Large intestine (tissue), 3 donors: ENCODE measurements around the gene PRPF6. TPM values are rescaled to one million over a fixed set of nuclear protein-coding genes. Genes with fewer than 3 reads are reported as not detected.

ENCODE experiments used
- DNase-seq, 2 donors: peaks; one replicate each; pipeline versions ENCODE4 v3.0.0 to v3.0.0-alpha.2; 2013
- H3K27ac ChIP-seq: one replicate; pipeline ENCODE4 v1.5.1; 2013; ENCODE audit warnings: low read length
- H3K27me3 ChIP-seq: 2 replicates; pipeline ENCODE4 v1.6.1; 2013; ENCODE audit warnings: low read length; ENCODE audit not compliant: control insufficient read depth, insufficient read depth
- H3K36me3 ChIP-seq: 2 replicates; pipeline ENCODE4 v1.6.1; 2013; ENCODE audit warnings: low read length; ENCODE audit not compliant: control insufficient read depth, insufficient read depth
- H3K4me1 ChIP-seq: one replicate; pipeline ENCODE4 v1.6.1; 2013; ENCODE audit warnings: low read length; ENCODE audit not compliant: control insufficient read depth, insufficient read depth
- H3K4me3 ChIP-seq: one replicate; pipeline ENCODE4 v1.5.1; 2013; ENCODE audit warnings: low read length
- H3K9me3 ChIP-seq: one replicate; pipeline ENCODE4 v1.6.1; 2013; ENCODE audit warnings: mild to moderate bottlenecking, low read depth, low read length, moderate library complexity; ENCODE audit not compliant: control insufficient read depth
- WGBS: methylation state at CpG from one replicate; pipeline ENCODE4 v1.1.5; 2013; ENCODE audit warnings: low lambda C conversion rate; ENCODE audit not compliant: insufficient coverage; 5-methylcytosine and 5-hydroxymethylcytosine counted together
- polyA plus RNA-seq: library from polyadenylated mRNA; unstranded; fragments of 120-200 nt; gene quantifications from one replicate; pipeline ENCODE4 v1.2.1, GENCODE V29; 2013

Gene PRPF6
- polyA plus RNA-seq, 1 donor: 59.7 TPM

DNA sequence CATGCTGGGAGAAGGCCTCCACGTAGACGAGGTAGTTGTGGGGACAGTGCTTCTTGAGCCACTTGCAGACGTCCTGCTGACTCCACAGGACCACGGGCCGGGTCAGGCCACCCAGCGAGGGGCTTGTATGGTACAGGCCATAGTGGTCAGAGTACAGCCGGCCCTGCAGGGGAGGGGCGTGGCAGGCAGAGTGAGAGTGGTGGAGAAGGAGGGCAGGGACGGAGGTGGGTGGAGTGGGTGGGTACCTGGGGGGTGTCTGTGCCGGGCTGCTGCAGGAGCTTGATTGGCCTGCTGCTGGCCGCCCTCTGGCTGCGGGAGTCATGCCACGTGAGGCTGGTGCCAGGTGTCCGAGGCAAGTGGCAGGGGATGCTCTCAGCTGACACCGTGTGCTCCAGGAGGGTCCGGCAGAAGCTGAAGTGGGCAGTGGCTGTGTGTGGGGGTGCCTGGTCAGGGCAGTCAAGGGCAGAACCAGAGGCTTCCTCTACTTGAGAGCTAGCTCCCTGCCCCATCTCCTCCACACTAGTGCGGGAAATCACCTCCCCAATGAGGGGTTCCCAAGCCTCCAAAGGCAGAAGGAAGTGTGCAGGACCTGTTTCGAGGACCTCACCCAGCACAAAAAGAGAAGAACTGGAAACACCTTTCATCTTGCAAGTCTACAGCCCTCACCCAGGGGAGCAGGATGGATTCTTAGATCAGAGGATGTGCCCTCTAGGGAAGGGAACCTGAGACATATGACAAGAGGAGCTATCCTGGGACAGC, 3.8 kb upstream of the PRPF6 start:
- H3K36me3 ChIP-seq: peaks cover 2% of the 10 kb centered on the region
- no peak overlapping the region for H3K27ac ChIP-seq
- peaks cover 27% of the 10 kb centered on the region for H3K4me1 ChIP-seq
- H3K4me3 ChIP-seq: no peak overlapping the region
- peaks cover 3% of the 10 kb centered on the region for H3K9me3 ChIP-seq
- no CpG with 5 or more reads among the region's 18 CpGs for WGBS
- no peak for DNase-seq
- peaks cover 4% of the 10 kb centered on the region for H3K27me3 ChIP-seq

DNA sequence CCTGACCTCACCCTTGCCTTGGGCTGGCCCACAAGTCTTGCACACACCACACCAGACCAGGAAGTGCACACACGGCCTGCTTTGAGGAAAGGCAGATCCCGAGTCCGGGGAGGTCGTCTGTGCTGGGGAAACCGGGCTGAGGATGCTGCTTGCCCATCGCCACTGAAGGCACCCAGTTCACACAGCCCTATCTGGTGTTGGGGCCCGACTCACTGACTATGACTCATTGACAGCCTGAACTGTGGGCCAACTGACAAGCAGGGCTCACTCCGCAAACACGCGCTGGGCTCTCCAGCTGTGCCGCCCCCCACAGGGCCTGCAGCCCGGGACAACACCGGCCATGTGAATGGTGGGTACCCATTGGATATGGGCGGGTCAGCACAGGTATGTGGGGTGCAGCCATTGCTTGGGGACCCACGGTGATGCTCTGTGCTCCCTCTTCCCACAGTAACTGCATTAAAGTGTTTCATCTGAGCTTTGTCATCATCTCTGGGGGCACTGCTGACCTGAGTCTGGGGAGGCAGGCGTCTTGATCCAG, 3.1 kb upstream of the PRPF6 start:
- H3K27me3 ChIP-seq: peaks cover 4% of the 10 kb centered on the region
- DNase-seq: peak in 1 of 2 donors; percentile 52
- WGBS: no CpG with 5 or more reads among the region's 16 CpGs
- no peak overlapping the region for H3K4me3 ChIP-seq
- peaks cover 3% of the 10 kb centered on the region for H3K9me3 ChIP-seq
- peaks cover 27% of the 10 kb centered on the region for H3K4me1 ChIP-seq
- H3K27ac ChIP-seq: no peak overlapping the region
- peaks cover 5% of the 10 kb centered on the region for H3K36me3 ChIP-seq

DNA sequence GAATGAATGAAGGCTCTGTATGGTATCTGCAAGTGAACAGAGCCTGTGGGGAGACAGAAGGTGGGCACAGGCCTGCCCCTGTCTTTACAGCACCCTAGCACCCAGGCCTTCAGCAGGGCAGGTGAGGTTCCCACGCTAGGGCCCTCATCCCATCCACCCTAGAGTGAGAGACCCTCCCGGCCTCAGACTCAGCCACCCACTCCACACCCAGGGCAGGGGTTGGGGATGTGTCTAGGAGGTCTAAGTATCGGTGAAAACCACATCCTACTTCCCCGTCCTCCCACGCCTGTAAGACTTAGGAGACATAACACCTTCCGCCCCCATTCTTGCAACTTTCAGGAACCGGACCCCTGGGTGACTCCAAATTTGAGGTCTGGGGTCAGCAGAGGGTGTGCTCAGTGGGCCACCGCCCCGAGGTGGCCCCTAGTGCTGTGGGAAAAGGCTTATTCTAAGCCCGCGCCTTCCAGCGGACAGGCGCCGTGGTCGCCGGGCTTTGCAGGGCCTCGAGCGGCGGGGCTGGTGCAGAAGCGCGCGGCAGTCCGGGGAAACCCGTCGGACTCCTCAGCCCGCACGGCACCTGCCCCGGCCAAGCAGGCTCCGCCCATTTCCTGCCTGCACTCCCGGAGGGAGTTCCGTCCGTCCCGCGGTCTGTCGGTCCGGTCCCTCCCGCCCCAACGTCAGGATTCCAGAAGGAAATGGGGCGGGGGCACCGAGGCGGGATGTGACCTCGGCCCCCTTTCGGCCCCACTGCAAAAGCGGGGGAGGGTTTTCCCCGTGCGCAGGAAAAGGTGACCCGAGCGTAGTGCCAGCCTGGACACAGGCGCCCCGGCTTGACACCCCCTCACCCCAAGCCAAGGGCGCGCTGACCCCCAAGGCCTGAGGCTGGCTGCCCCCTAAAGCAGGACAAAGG, 2.4 kb upstream of the PRPF6 start:
- Histone ChIP-seq H3K4me3 (peak overlapping the region; percentile 80), H3K36me3 (peaks cover 10% of the 10 kb centered on the region), H3K27me3 (peaks cover 4% of the 10 kb centered on the region), H3K9me3 (peaks cover 3% of the 10 kb centered on the region), H3K4me1 (peaks cover 25% of the 10 kb centered on the region), H3K27ac (peak overlapping the region; percentile 21)
- DNase-seq: peak; percentile 62 to 80
- no CpG with 5 or more reads among the region's 52 CpGs for WGBS

DNA sequence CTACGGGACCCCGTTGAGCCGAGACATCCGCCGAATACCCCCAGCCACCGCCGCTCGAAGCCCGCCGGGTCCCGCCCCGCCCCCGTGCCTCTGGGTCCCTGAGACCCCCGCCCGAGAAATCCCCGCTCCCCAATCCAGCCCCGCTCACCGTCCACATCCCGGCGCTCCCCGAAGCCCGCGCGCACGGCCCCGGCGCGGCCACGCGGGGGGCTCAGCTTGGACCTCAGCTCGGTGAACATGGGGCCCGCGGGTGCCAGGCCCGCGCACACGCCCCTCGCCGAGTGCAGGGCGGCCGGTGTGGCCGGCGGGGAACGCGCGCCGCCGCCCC, 1.7 kb upstream of the PRPF6 start:
- H3K9me3 ChIP-seq: peaks cover 3% of the 10 kb centered on the region
- peaks cover 24% of the 10 kb centered on the region for H3K4me1 ChIP-seq
- peaks cover 4% of the 10 kb centered on the region for H3K27me3 ChIP-seq
- H3K36me3 ChIP-seq: peaks cover 13% of the 10 kb centered on the region
- no CpG with 5 or more reads among the region's 47 CpGs for WGBS
- peak overlapping the region; percentile 21 for H3K27ac ChIP-seq
- DNase-seq: no peak
- H3K4me3 ChIP-seq: peak overlapping the region; percentile 80

DNA sequence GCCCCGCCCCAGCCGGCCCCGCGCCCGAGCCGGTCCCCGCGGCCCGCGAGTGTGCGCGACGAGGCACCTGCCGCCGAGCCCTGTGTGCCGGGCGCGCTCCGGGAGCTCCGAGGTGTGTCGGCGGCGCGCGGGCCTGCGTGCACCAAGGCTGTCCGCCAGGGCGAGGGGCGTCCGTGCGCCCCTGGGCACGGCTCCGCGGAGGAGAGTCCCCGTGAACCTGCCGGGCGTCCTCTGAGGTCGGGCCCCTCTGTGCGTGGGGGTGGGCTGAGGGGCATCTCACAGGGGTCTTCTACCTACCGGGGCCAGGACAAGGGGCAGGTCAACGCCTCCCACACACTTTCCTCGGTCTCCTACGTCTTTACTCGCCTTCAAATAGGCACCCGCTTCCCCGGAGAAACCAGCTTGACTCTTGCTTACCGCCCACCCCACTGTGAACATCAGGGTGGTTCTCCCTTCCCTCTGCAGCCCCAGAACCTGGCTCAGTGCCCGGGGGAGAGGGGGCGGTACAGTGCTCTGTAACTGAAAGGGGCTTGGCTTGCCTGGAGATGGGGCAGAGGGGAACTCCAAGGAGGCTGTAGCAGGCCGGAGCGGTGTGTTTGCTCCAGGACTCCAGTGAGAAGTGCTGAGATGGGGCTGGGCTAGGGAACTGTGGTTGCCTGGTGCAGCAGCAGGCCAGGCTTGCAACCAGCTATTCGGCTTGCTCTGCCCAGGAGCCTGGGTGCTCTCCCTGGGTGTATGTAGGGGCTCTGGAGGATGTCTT, 1.2 kb upstream of the PRPF6 start, which contains the start of gene SAMD10:
TSS of gene SAMD10 (minus strand) at position 86 of the 760 bp plus-strand sequence. CDS start 175 bp downstream, outside the sequence.
- peak in 1 of 2 donors; percentile 54 for DNase-seq
- peaks cover 4% of the 10 kb centered on the region for H3K27me3 ChIP-seq
- peak within 1 kb of the TSS; percentile 66 for H3K27ac ChIP-seq
- no CpG with 5 or more reads among the region's 52 CpGs for WGBS
- peak within 1 kb of the TSS; percentile 80 for H3K4me3 ChIP-seq
- peaks cover 3% of the 10 kb centered on the region for H3K9me3 ChIP-seq
- H3K4me1 ChIP-seq: peaks cover 24% of the 10 kb centered on the region
- peaks cover 19% of the 10 kb centered on the region for H3K36me3 ChIP-seq

DNA sequence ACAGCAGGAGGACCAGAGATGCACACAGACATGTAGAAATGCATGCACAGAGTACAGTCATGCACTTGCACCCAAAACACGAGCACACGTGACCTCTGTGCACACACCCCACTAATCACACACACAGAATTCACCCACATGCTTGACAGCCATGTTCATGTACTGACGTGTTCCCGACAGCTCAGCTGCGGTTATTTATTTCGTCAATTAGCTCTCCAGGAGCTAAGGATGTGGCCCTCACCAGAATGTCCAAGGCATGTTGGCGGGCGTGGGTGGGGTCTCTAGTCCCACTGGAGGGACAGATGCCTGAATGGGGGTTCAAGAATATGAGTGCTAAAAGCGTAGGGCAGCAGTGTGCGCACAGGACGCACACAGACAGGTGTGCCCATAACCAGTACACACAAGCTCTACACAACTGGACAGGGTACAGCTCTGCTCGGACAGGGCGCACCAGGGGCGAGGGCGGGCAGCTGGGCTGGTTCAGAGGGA, 571 bp upstream of the PRPF6 start:
- peaks cover 4% of the 10 kb centered on the region for H3K27me3 ChIP-seq
- no peak for DNase-seq
- no CpG with 5 or more reads among the region's 15 CpGs for WGBS
- peak overlapping the region; percentile 66 for H3K27ac ChIP-seq
- peaks cover 25% of the 10 kb centered on the region for H3K36me3 ChIP-seq
- H3K4me1 ChIP-seq: peaks cover 24% of the 10 kb centered on the region
- peaks cover 3% of the 10 kb centered on the region for H3K9me3 ChIP-seq
- peak overlapping the region; percentile 72 for H3K4me3 ChIP-seq

DNA sequence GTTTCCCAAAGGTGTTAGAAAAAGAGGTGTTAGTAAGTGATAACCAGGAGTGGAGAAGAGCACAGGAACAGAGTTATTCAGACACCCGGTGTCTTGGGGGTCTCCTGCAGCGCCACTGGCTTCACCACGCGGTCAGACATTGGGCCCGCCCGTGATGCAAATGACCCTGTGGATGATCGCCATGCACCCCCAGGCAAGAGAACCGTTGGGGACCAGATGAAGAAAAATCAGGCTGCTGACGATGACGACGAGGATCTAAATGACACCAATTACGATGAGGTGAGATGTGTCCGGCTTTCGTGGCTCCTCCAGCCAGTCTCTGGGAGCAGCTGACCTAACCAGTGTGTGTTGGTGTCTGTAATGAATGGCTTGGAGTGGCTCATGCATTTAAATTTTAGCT, 2.0 kb downstream of the PRPF6 start:
- peaks cover 37% of the 10 kb centered on the region for H3K36me3 ChIP-seq
- H3K4me1 ChIP-seq: peaks cover 24% of the 10 kb centered on the region

DNA sequence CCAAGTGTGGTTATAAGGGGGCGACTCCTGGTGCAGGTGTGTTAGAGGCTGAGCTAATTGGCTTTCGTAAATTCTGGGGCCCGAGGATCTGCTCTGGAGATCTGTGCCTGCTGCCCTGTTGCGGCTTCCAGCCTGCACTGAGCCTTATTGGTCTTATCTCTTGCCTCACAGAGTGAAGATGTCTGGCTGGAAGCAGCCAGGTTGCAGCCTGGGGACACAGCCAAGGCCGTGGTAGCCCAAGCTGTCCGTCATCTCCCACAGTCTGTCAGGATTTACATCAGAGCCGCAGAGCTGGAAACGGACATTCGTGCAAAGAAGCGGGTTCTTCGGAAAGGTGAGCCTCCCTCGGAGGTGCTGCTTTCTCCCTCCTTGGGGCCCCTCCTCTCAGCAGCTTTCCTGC, 20.0 kb downstream of the PRPF6 start:
- H3K4me1 ChIP-seq: no peaks in the 10 kb centered on the region
- no peaks in the 10 kb centered on the region for H3K9me3 ChIP-seq
- no peak overlapping the region for H3K4me3 ChIP-seq
- no CpG with 5 or more reads among the region's 12 CpGs for WGBS
- H3K27me3 ChIP-seq: no peaks in the 10 kb centered on the region
- peaks cover 78% of the 10 kb centered on the region for H3K36me3 ChIP-seq
- no peak overlapping the region for H3K27ac ChIP-seq
- no peak for DNase-seq

More for the DNA sequence above, 2.0 kb downstream of the PRPF6 start:
- peaks cover 3% of the 10 kb centered on the region for H3K27me3 ChIP-seq
- no CpG with 5 or more reads among the region's 14 CpGs for whole genome bisulfite sequencing
- H3K27ac ChIP-seq: no peak overlapping the region
- no peak for DNase-seq
- H3K9me3 ChIP-seq: peaks cover 3% of the 10 kb centered on the region
- no peak overlapping the region for H3K4me3 ChIP-seq

DNA sequence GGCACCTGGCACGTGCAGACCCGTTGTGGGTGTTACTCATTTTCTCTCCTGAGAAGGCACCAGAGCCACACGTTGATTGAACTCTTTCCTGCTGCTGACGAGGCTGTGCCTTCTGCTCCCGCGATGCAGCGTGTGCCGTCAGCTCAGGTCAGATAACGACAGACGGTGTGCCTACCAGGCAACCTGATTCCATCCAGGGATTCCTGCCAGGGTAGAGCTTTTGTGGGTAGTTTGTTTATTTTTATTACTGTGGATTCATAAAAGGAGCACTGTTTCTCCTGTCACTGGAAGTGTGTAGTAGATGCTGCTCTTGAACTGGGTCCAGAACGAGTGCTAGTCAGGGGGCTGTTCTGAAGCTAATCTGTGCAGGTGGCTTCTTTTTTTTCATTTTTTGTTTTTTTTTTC, 20.7 kb downstream of the PRPF6 start:
- no peak for DNase-seq
- Histone ChIP-seq H3K27me3 (no peaks in the 10 kb centered on the region), H3K36me3 (peaks cover 76% of the 10 kb centered on the region)

More for the DNA sequence above, 20.7 kb downstream of the PRPF6 start:
- Histone ChIP-seq H3K27ac (no peak overlapping the region), H3K4me3 (no peak overlapping the region), H3K9me3 (no peaks in the 10 kb centered on the region), H3K4me1 (no peaks in the 10 kb centered on the region)
- WGBS: no CpG with 5 or more reads among the region's 11 CpGs
